ENCODE results near the gene VWA8. TPM values are rescaled to one million over a fixed set of nuclear protein-coding genes. Genes with fewer than 3 reads are reported as not detected.

The VWA8 gene
- total RNA-seq, 2 experiments from 2014 or later: 26.3 to 27.5 TPM

DNA sequence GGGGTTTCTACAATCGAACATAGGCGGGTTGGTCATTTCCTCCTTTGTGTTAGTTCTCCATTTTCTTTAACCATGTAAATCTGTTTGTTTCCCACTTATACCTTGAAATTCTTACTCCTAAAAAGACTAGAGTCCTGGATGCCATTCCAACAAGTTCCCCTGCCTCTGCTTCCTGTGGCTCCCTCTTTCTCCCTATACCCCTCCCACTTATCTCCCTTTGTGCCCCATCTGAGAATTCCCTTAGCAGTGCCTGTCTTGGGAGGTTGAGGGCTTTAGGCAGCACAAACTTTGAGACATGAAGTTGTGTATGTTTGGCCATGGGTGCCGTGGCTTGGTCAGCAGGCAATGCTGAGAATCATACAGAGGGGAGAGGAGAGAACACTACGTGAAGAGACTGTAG, 327.1 kb downstream of the VWA8 start:
- Mint-ChIP-seq H3K27me3 (no peaks in the 10 kb centered on the region), H3K4me3 (no peak overlapping the region), H3K36me3 (ENCODE audit: low read depth) (peaks cover 10% of the 10 kb centered on the region), H3K27ac (no peak overlapping the region), H3K9me3 (no peaks in the 10 kb centered on the region), H3K4me1 (ENCODE audit: low read depth) (no peaks in the 10 kb centered on the region)
- TF ChIP-seq CTCF (IDR thresholded peaks at IDR 0.05): no peak
- intact Hi-C loops (cut with micrococcal nuclease): no loop called here
- DNase-seq (no peak), ATAC-seq (no peak)
- ChIA-PET CTCF (no interaction called here), POLR2A (no interaction called here)

GRCh38 chr13:41631296-41631965, 329.5 kb downstream of the VWA8 start:
- intact Hi-C loops (cut with micrococcal nuclease): no loop called here
- Mint-ChIP-seq H3K9me3 (no peaks in the 10 kb centered on the region), H3K36me3 (ENCODE audit: low read depth) (peaks cover 8% of the 10 kb centered on the region), H3K4me1 (ENCODE audit: low read depth) (no peaks in the 10 kb centered on the region), H3K27ac (no peak overlapping the region), H3K27me3 (no peaks in the 10 kb centered on the region), H3K4me3 (no peak overlapping the region)
- ATAC-seq (no peak), DNase-seq (no peak)
- POLR2A ChIA-PET: no interaction called here
- TF ChIP-seq CTCF (IDR thresholded peaks at IDR 0.05): no peak
- CTCF ChIA-PET: interaction anchor here (1.9 kb wide), 1 partner anchor 19 kb away, joined by 5 read pairs; no protein-coding TSS in a partner anchor

GRCh38 chr13:41627425-41627824, 333.5 kb downstream of the VWA8 start:
- ChIA-PET CTCF (no interaction called here), POLR2A (no interaction called here)
- DNase-seq (no peak), ATAC-seq (no peak)
- Mint-ChIP-seq H3K36me3 (ENCODE audit: low read depth) (peaks cover 11% of the 10 kb centered on the region), H3K9me3 (no peaks in the 10 kb centered on the region), H3K27ac (no peak overlapping the region), H3K27me3 (no peaks in the 10 kb centered on the region), H3K4me3 (no peak overlapping the region), H3K4me1 (ENCODE audit: low read depth) (no peaks in the 10 kb centered on the region)
- TF ChIP-seq CTCF (IDR thresholded peaks at IDR 0.05): no peak
- intact Hi-C loops (cut with micrococcal nuclease): no loop called here

DNA sequence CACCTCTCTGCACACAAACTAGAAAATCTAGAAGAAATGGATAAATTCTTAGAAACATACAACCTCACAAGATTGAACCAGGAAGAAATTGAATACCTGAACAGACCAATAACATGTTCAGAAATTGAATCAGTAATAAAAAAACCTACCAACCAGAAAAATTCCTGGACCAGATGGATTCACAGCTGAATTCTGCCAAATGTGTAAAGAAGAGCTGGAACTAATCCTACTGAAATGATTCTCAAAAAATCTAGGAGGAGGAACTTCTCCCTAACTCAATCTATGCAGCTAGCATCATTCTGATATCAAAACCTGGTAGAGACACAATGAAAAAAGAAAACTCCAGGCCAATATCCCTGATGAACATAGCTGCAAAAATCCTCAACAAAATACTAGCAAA, 336.9 kb downstream of the VWA8 start:
- intact Hi-C loops (cut with micrococcal nuclease): no loop called here
- Mint-ChIP-seq H3K36me3 (ENCODE audit: low read depth) (peaks cover 20% of the 10 kb centered on the region), H3K4me3 (no peak overlapping the region), H3K4me1 (ENCODE audit: low read depth) (no peaks in the 10 kb centered on the region), H3K9me3 (no peaks in the 10 kb centered on the region), H3K27ac (no peak overlapping the region), H3K27me3 (no peaks in the 10 kb centered on the region)
- no peak for ATAC-seq
- POLR2A ChIA-PET: interaction anchor here (0.9 kb wide), 1 partner anchor 23 kb away, joined by 3 read pairs; no protein-coding TSS in a partner anchor
- DNase-seq: no peak
- CTCF ChIA-PET: interaction anchor here (1.3 kb wide), 1 partner anchor 10 kb away, joined by 4 read pairs; no protein-coding TSS in a partner anchor
- no peak for TF ChIP-seq CTCF (IDR thresholded peaks at IDR 0.05)

Measured in activated CD8-positive, alpha-beta T cell treated with anti-CD3 and anti-CD28 coated beads for 36 hours (primary cell).